NCI-H1436 treated with DMSO at 0.1 percent for 48 hours (cell line): ENCODE measurements around the gene AK3.

Experiments
- DNase-seq: peaks from one replicate; lab custom pipeline; 2025; lab: John Stamatoyannopoulos, UW

The AK3 gene

GRCh38 chr9:4706021-4706420 lies 35.0 kb downstream of the AK3 start:
- DNase-seq = no peak

- no peak for DNase-seq
Observed at GRCh38 chr9:4704129-4704528, 36.9 kb downstream of the AK3 start.

GRCh38 chr9:4701526-4701925 lies 39.5 kb downstream of the AK3 start:
- no peak for DNase-seq

GRCh38 chr9:4700932-4701331 lies 40.1 kb downstream of the AK3 start:
- DNase-seq = no peak

GRCh38 chr9:4700091-4700490 lies 40.9 kb downstream of the AK3 start:
- no peak for DNase-seq

- no peak for DNase-seq
Observed at GRCh38 chr9:4691795-4692194, 49.2 kb downstream of the AK3 start.

GRCh38 chr9:4690144-4690543 lies 50.9 kb downstream of the AK3 start:
- DNase-seq = no peak

- DNase-seq = no peak
Observed at GRCh38 chr9:4689687-4690104, 51.3 kb downstream of the AK3 start.

GRCh38 chr9:4689021-4689420 lies 52.0 kb downstream of the AK3 start:
- no peak for DNase-seq

- DNase-seq = no peak
Observed at GRCh38 chr9:4686584-4686983, 54.4 kb downstream of the AK3 start.

GRCh38 chr9:4686112-4686511 lies 54.9 kb downstream of the AK3 start:
- no peak for DNase-seq

GRCh38 chr9:4684820-4685219 lies 56.2 kb downstream of the AK3 start:
- no peak for DNase-seq

GRCh38 chr9:4680750-4681149 lies 60.3 kb downstream of the AK3 start:
- DNase-seq = no peak

GRCh38 chr9:4680173-4680525 lies 60.9 kb downstream of the AK3 start:
- DNase-seq = no peak

- DNase-seq = peak; percentile 55
Observed at GRCh38 chr9:4679268-4680172, 61.5 kb downstream of the AK3 start, which contains the start of gene CDC37L1. TSS of gene CDC37L1 (plus strand) at chr9:4679569. CDS start at chr9:4679768, 199 bp downstream.

GRCh38 chr9:4678679-4679267 lies 62.2 kb downstream of the AK3 start:
- DNase-seq = no peak

GRCh38 chr9:4677392-4677791 lies 63.6 kb downstream of the AK3 start:
- DNase-seq = no peak

- no peak for DNase-seq
Observed at GRCh38 chr9:4674783-4675182, 66.2 kb downstream of the AK3 start.

GRCh38 chr9:4671737-4672136 lies 69.3 kb downstream of the AK3 start:
- no peak for DNase-seq

GRCh38 chr9:4670591-4670990 lies 70.4 kb downstream of the AK3 start:
- no peak for DNase-seq

GRCh38 chr9:4669890-4670289 lies 71.1 kb downstream of the AK3 start:
- DNase-seq = no peak

- DNase-seq = no peak
Observed at GRCh38 chr9:4668604-4669003, 72.4 kb downstream of the AK3 start.

- no peak for DNase-seq
Observed at GRCh38 chr9:4667681-4668080, 73.3 kb downstream of the AK3 start.
